HepG2 (cell line): Measurements from ENCODE around the gene ACADVL. TPM values are rescaled to one million over a fixed set of nuclear protein-coding genes. Genes with fewer than 3 reads are reported as not detected.

Experiments used
- BRD4 ChIP-seq: sonication (generic); formaldehyde crosslinking; IDR thresholded peaks from 2 replicates; pipeline ENCODE4 v1.4.0; 2020; ENCODE audit warnings: missing genetic modification reagents
- DNMT1 ChIP-seq: sonication (generic); formaldehyde crosslinking; IDR thresholded peaks from 2 replicates; pipeline ENCODE4 v1.5.1; 2020; ENCODE audit warnings: mild to moderate bottlenecking, missing genetic modification reagents
- IKZF1 ChIP-seq: fragments of 450-650 bp; IDR thresholded peaks from 2 replicates; pipeline ENCODE4 v1.7.1; 2016
- KDM5A ChIP-seq: fragments of 200-600 bp; sonication (generic); IDR thresholded peaks from 2 replicates; pipeline ENCODE4 v1.7.0; 2018; ENCODE audit warnings: antibody characterized with exemption, mild to moderate bottlenecking, low read length, borderline replicate concordance
- KLF15 ChIP-seq: sonication (generic); formaldehyde crosslinking; IDR thresholded peaks from 2 replicates; pipeline ENCODE4 v1.8.1; 2023; ENCODE audit warnings: borderline replicate concordance, mild to moderate bottlenecking, inconsistent platforms, missing genetic modification reagents, mixed read lengths
- MATR3 ChIP-seq: sonication (generic); formaldehyde crosslinking; IDR thresholded peaks from 2 replicates; pipeline ENCODE4 v1.4.0; 2020; ENCODE audit warnings: missing genetic modification reagents
- MXD1 ChIP-seq: sonication (generic); formaldehyde crosslinking; IDR thresholded peaks from 2 replicates; pipeline ENCODE4 v1.4.0; 2020; ENCODE audit warnings: mild to moderate bottlenecking, missing genetic modification reagents
- NFKB2 ChIP-seq: sonication (generic); formaldehyde crosslinking; IDR thresholded peaks from 2 replicates; pipeline ENCODE4 v1.4.0; 2020; ENCODE audit warnings: missing genetic modification reagents, borderline replicate concordance
- NFYB ChIP-seq: sonication (generic); formaldehyde crosslinking; IDR thresholded peaks from 2 replicates; pipeline ENCODE4 v1.4.0; 2020; ENCODE audit warnings: missing genetic modification reagents
- PHB2 ChIP-seq: fragments of 450-650 bp; IDR thresholded peaks from 2 replicates; pipeline ENCODE4 v1.6.1; 2018; ENCODE audit not compliant: partially characterized antibody
- RBFOX2 ChIP-seq: fragments of 200-400 bp; formaldehyde crosslinking; IDR thresholded peaks from 2 replicates; pipeline ENCODE4 v1.6.1; 2017; ENCODE audit warnings: low read depth, mild to moderate bottlenecking, low read length
- RBM22 ChIP-seq: fragments of 200-400 bp; formaldehyde crosslinking; optimal IDR thresholded peaks from 2 replicates; pipeline ENCODE3; 2017; ENCODE audit warnings: mild to moderate bottlenecking, low read length, moderate library complexity
- ZFY ChIP-seq: sonication (generic); formaldehyde crosslinking; IDR thresholded peaks from 2 replicates; pipeline ENCODE4 v1.4.0; 2020; ENCODE audit warnings: missing genetic modification reagents
- ZNF264 ChIP-seq: sonication (generic); formaldehyde crosslinking; IDR thresholded peaks from 2 replicates; pipeline ENCODE4 v1.4.0; 2020; ENCODE audit warnings: missing genetic modification reagents
- ZNF34 ChIP-seq: sonication (generic); formaldehyde crosslinking; IDR thresholded peaks from 2 replicates; pipeline ENCODE4 v1.4.0; 2020; ENCODE audit warnings: mild to moderate bottlenecking, missing genetic modification reagents, borderline replicate concordance
- ZNF44 ChIP-seq: sonication (generic); formaldehyde crosslinking; IDR thresholded peaks from 2 replicates; pipeline ENCODE4 v1.5.1; 2020; ENCODE audit warnings: mild to moderate bottlenecking, missing genetic modification reagents
- ZNF468 ChIP-seq: sonication (generic); formaldehyde crosslinking; IDR thresholded peaks from 2 replicates; pipeline ENCODE4 v1.8.0; 2022; ENCODE audit warnings: mild to moderate bottlenecking, moderate library complexity, missing genetic modification reagents
- ZNF484 ChIP-seq: sonication (generic); formaldehyde crosslinking; IDR thresholded peaks from 2 replicates; pipeline ENCODE4 v1.5.1; 2020; ENCODE audit warnings: mild to moderate bottlenecking, low read depth, missing genetic modification reagents, borderline replicate concordance
- ZNF674 ChIP-seq: sonication (generic); formaldehyde crosslinking; IDR thresholded peaks from 2 replicates; pipeline ENCODE4 v1.5.0; 2020; ENCODE audit warnings: low read depth, mild to moderate bottlenecking, missing genetic modification reagents
- ZNF761 ChIP-seq: sonication (generic); formaldehyde crosslinking; conservative IDR thresholded peaks from 2 replicates; pipeline ENCODE4 v1.4.0; 2020; ENCODE audit warnings: mild to moderate bottlenecking, missing genetic modification reagents
- ZNF768 ChIP-seq: sonication (generic); formaldehyde crosslinking; IDR thresholded peaks from 2 replicates; pipeline ENCODE4 v1.4.0; 2020; ENCODE audit warnings: missing genetic modification reagents
- ZNF841 ChIP-seq: sonication (generic); formaldehyde crosslinking; IDR thresholded peaks from 2 replicates; pipeline ENCODE4 v1.8.1; 2023; ENCODE audit warnings: missing genetic modification reagents, borderline replicate concordance
- ZSCAN25 ChIP-seq: sonication (generic); formaldehyde crosslinking; IDR thresholded peaks from 2 replicates; pipeline ENCODE4 v1.8.0; 2022; ENCODE audit warnings: mild to moderate bottlenecking, missing genetic modification reagents
- polyA plus RNA-seq, 8 experiments: library from polyadenylated mRNA; depleted of rRNA in 3 of 8; stranded (reverse) in 7 of 8; unstranded in 1 of 8; fragments of >200 nt; fragmentation: Illumina TruSeq in 4 of 8; extraction: Trizol in 4 of 8; gene quantifications; 2 replicates each; pipeline versions ENCODE4 v1.2.1 to v1.2.3, GENCODE V29; 2011 to 2016; ENCODE audit warnings: low read depth in 4 of 8, missing spikeins in 1 of 8, mixed read lengths in 1 of 8; ENCODE audit not compliant: insufficient read depth in 1 of 8
- total RNA-seq, 5 experiments: library from RNA; depleted of rRNA; stranded (reverse); fragments of >200 nt; fragmentation: Illumina TruSeq; extraction: Trizol; gene quantifications; 2 replicates each; pipeline ENCODE4 v1.2.3, GENCODE V29; 2016; ENCODE audit warnings: low read depth in 1 of 5
- TF ChIP-seq, protein P1 (sequence below): sonication (generic); formaldehyde crosslinking; IDR thresholded peaks from 2 replicates; pipeline ENCODE4 v1.5.0; 2020; ENCODE audit warnings: mild to moderate bottlenecking, missing genetic modification reagents, borderline replicate concordance
- TF ChIP-seq, protein P2 (sequence below): IDR thresholded peaks from 2 replicates; pipeline ENCODE4 v1.6.1; 2016; ENCODE audit warnings: missing biosample characterization, missing genetic modification reagents, low read depth

Gene ACADVL
- total and polyA plus RNA-seq, 2 of the 13 experiments (the other 11 are each of a cell fraction or from before 2014, with no cell fraction given), result 219 to 412 TPM

GRCh38 chr17:7250695-7251627 is 31.2 kb downstream of the ACADVL start (continued):
- TF ChIP-seq IKZF1 (no peak), ZNF44 (CRISPR knock-in tag) (no peak), ZNF468 (CRISPR knock-in tag) (no peak), ZFY (CRISPR knock-in tag) (0 out of 2 replicates have a peak, but pooled peaks have one; percentile 12), BRD4 (CRISPR knock-in tag) (no peak), KLF15 (CRISPR knock-in tag) (no peak), ZNF674 (CRISPR knock-in tag) (no peak), ZNF841 (CRISPR knock-in tag) (no peak), ZNF768 (CRISPR knock-in tag) (no peak), MATR3 (CRISPR knock-in tag) (no peak), MXD1 (CRISPR knock-in tag) (no peak), ZSCAN25 (CRISPR knock-in tag) (no peak), KDM5A (no peak), RBM22 (peak; percentile 27), DNMT1 (CRISPR knock-in tag) (no peak), ZNF761 (no peak), ZNF34 (CRISPR knock-in tag) (no peak; the same call in 1 of the 2 replicates), ZNF484 (CRISPR knock-in tag) (no peak), ZNF264 (CRISPR knock-in tag) (no peak), PHB2 (no peak), NFKB2 (CRISPR knock-in tag) (no peak), NFYB (no peak), RBFOX2 (peak; percentile 66)
- TF ChIP-seq, protein P1, sequence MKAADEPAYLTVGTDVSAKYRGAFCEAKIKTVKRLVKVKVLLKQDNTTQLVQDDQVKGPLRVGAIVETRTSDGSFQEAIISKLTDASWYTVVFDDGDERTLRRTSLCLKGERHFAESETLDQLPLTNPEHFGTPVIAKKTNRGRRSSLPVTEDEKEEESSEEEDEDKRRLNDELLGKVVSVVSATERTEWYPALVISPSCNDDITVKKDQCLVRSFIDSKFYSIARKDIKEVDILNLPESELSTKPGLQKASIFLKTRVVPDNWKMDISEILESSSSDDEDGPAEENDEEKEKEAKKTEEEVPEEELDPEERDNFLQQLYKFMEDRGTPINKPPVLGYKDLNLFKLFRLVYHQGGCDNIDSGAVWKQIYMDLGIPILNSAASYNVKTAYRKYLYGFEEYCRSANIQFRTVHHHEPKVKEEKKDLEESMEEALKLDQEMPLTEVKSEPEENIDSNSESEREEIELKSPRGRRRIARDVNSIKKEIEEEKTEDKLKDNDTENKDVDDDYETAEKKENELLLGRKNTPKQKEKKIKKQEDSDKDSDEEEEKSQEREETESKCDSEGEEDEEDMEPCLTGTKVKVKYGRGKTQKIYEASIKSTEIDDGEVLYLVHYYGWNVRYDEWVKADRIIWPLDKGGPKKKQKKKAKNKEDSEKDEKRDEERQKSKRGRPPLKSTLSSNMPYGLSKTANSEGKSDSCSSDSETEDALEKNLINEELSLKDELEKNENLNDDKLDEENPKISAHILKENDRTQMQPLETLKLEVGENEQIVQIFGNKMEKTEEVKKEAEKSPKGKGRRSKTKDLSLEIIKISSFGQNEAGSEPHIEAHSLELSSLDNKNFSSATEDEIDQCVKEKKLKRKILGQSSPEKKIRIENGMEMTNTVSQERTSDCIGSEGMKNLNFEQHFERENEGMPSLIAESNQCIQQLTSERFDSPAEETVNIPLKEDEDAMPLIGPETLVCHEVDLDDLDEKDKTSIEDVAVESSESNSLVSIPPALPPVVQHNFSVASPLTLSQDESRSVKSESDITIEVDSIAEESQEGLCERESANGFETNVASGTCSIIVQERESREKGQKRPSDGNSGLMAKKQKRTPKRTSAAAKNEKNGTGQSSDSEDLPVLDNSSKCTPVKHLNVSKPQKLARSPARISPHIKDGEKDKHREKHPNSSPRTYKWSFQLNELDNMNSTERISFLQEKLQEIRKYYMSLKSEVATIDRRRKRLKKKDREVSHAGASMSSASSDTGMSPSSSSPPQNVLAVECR, result 0 out of 2 replicates have a peak, but pooled peaks have one; percentile 13
- TF ChIP-seq, protein P2, sequence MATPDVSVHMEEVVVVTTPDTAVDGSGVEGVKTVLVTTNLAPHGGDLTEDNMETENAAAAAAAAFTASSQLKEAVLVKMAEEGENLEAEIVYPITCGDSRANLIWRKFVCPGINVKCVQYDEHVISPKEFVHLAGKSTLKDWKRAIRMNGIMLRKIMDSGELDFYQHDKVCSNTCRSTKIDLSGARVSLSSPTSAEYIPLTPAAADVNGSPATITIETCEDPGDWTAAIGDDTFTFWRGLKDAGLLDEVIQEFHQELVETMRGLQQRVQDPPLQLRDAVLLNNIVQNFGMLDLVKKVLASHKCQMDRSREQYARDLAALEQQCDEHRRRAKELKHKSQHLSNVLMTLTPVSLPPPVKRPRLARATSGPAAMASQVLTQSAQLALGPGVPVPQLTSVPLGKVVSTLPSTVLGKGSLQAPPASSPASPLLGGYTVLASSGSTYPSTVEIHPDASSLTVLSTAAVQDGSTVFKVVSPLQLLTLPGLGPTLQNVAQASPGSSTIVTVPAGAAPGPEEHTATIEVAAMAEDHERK (CRISPR knock-in tag), result no peak
